DOHH2 (cell line): ENCODE data around the gene PDE8B.

Experiments used
- H3F3A ChIP-seq: fragments of 200-600 bp; sonication (generic), shearing (Covaris generic); 2 replicates; pipeline ENCODE4 v1.6.0; 2016; ENCODE audit warnings: antibody characterized with exemption, mild to moderate bottlenecking; ENCODE audit not compliant: control insufficient read depth, insufficient read depth
- H3K27ac ChIP-seq: fragments of 200-600 bp; sonication (generic); 2 replicates; pipeline ENCODE4 v1.5.1; 2014; ENCODE audit warnings: low read depth, mild to moderate bottlenecking, low read length, moderate library complexity
- H3K27me3 ChIP-seq: fragments of 200-600 bp; sonication (generic); 2 replicates; pipeline ENCODE4 v1.6.1; 2014; ENCODE audit warnings: mild to moderate bottlenecking, low read length, mixed read lengths; ENCODE audit not compliant: control insufficient read depth
- H3K36me3 ChIP-seq: fragments of 200-600 bp; sonication (generic); 2 replicates; pipeline ENCODE4 v1.6.1; 2014; ENCODE audit warnings: mild to moderate bottlenecking, low read length, moderate library complexity, mixed read lengths; ENCODE audit not compliant: control insufficient read depth
- H3K4me1 ChIP-seq: fragments of 200-600 bp; sonication (generic); 2 replicates; pipeline ENCODE4 v1.6.1; 2014; ENCODE audit warnings: mild to moderate bottlenecking, low read length, mixed read lengths; ENCODE audit not compliant: control insufficient read depth
- H3K4me2 ChIP-seq: fragments of 200-600 bp; sonication (generic); 2 replicates; pipeline ENCODE4 v1.6.0; 2014; ENCODE audit warnings: mild to moderate bottlenecking, low read length, moderate library complexity
- H3K4me3 ChIP-seq: fragments of 200-600 bp; sonication (generic); 2 replicates; pipeline ENCODE4 v1.5.1; 2014; ENCODE audit warnings: mild to moderate bottlenecking, low read length, mixed read lengths
- H3K79me2 ChIP-seq: fragments of 200-600 bp; sonication (generic); 2 replicates; pipeline ENCODE4 v1.6.1; 2014; ENCODE audit warnings: mild to moderate bottlenecking, low read length, mixed read lengths; ENCODE audit not compliant: control insufficient read depth
- H3K9me2 ChIP-seq: fragments of 200-600 bp; sonication (generic); replicated peaks from 2 replicates; pipeline ENCODE4 v1.6.1; 2014; ENCODE audit warnings: mild to moderate bottlenecking, low read length, mixed read lengths; ENCODE audit not compliant: control insufficient read depth
- H3K9me3 ChIP-seq: fragments of 200-600 bp; sonication (generic); 2 replicates; pipeline ENCODE4 v1.6.1; 2014; ENCODE audit warnings: antibody characterized with exemption, low read length, mixed read lengths; ENCODE audit not compliant: control insufficient read depth, insufficient read depth
- H4K20me1 ChIP-seq: fragments of 200-600 bp; sonication (generic); 2 replicates; pipeline ENCODE4 v1.6.0; 2014; ENCODE audit warnings: low read depth, mild to moderate bottlenecking, antibody characterized with exemption, low read length, moderate library complexity; ENCODE audit not compliant: control insufficient read depth, insufficient read depth
- EZH2phosphoT487 ChIP-seq: fragments of 200-600 bp; sonication (generic); IDR thresholded peaks from 2 replicates; pipeline ENCODE4 v1.6.1; 2017; ENCODE audit warnings: borderline replicate concordance, mild to moderate bottlenecking, antibody characterized with exemption, low read length, moderate library complexity, mixed read lengths
- TF ChIP-seq, protein P1 (sequence below): fragments of 200-600 bp; sonication (generic); IDR thresholded peaks from one replicate; pipeline ENCODE4 v1.5.1; 2014; ENCODE audit warnings: antibody characterized with exemption, mild to moderate bottlenecking, low read depth, low read length; ENCODE audit not compliant: poor library complexity, severe bottlenecking

Gene PDE8B

DNA sequence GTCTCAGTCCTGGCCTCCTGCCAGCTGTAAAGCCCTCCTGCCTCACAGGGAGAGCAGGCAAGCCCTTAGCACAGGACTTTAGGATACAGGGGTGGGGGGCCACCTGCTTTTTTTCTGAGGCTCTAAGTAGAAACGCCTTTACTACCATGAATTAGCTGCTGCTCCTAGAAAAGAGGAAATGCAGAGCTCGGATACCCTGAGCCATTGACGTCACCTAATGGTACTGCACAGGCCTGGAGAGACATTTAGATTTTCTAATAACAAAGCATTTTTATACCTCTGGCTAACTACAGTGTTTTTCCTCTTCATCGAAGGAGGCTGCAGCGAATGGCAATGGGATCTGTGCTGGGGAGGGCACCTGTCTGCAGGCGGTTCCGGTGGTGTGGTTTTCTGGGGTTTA is 144.6 kb downstream of the PDE8B start:
- no peaks in the 10 kb centered on the region for H3K9me3 ChIP-seq
- no peaks in the 10 kb centered on the region for H3K9me2 ChIP-seq
- H3K27me3 ChIP-seq, result no peaks in the 10 kb centered on the region
- H3K79me2 ChIP-seq, result no peaks in the 10 kb centered on the region
- H3K4me1 ChIP-seq, result no peaks in the 10 kb centered on the region
- no peaks in the 10 kb centered on the region for H3K36me3 ChIP-seq
- no peak overlapping the region for H3K4me2 ChIP-seq
- H3F3A ChIP-seq, result no peaks in the 10 kb centered on the region
- TF ChIP-seq, protein P1, sequence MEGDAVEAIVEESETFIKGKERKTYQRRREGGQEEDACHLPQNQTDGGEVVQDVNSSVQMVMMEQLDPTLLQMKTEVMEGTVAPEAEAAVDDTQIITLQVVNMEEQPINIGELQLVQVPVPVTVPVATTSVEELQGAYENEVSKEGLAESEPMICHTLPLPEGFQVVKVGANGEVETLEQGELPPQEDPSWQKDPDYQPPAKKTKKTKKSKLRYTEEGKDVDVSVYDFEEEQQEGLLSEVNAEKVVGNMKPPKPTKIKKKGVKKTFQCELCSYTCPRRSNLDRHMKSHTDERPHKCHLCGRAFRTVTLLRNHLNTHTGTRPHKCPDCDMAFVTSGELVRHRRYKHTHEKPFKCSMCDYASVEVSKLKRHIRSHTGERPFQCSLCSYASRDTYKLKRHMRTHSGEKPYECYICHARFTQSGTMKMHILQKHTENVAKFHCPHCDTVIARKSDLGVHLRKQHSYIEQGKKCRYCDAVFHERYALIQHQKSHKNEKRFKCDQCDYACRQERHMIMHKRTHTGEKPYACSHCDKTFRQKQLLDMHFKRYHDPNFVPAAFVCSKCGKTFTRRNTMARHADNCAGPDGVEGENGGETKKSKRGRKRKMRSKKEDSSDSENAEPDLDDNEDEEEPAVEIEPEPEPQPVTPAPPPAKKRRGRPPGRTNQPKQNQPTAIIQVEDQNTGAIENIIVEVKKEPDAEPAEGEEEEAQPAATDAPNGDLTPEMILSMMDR, result no peak
- TF ChIP-seq EZH2phosphoT487, result no peak
- no peak overlapping the region for H3K4me3 ChIP-seq
- no peak overlapping the region for H3K27ac ChIP-seq
- H4K20me1 ChIP-seq, result no peaks in the 10 kb centered on the region

DNA sequence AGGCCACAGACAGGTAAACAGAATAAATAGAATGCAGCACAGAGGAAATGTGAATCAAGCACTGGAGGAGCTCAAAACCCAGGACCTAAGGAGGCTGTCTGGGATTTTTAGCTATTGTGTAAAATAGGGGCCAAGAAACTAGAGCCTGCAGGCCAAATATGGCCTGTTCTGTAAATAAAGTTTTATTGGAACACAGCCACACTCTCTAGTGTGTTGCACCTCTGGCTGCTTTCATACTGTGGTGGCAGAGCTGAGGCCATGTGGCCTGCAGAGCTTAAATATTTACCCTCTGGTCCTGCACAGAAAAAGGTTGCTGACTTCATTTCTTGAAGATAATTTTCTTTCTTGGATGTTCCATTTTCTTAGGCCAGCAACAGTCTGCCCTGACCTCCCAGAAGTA is 145.3 kb downstream of the PDE8B start:
- Histone ChIP-seq H3F3A (no peaks in the 10 kb centered on the region), H4K20me1 (no peaks in the 10 kb centered on the region), H3K79me2 (no peaks in the 10 kb centered on the region), H3K4me2 (no peak overlapping the region), H3K36me3 (no peaks in the 10 kb centered on the region), H3K27me3 (no peaks in the 10 kb centered on the region), H3K4me1 (no peaks in the 10 kb centered on the region), H3K9me3 (no peaks in the 10 kb centered on the region), H3K4me3 (no peak overlapping the region), H3K9me2 (no peaks in the 10 kb centered on the region), H3K27ac (no peak overlapping the region)
- no peak for TF ChIP-seq EZH2phosphoT487

DNA sequence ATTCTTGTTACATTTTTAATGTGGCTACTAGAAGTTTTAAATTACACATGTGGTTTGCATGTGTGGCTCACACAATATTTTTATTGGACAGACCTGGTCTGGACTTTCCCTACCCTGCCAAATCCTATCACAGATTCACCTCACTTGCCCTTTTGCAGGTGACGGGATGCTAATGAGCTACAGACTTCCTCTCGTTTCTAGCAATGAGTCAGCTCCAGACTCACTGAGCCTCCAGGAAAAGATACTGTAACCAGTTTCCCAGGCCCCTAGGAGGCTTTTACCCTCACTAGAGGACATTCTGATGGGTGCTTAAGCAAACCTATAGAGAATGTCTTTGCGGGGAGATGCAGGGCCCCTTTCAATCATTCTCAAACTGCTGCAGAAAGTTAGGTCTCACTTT is 146.3 kb downstream of the PDE8B start:
- TF ChIP-seq EZH2phosphoT487, result no peak
- TF ChIP-seq, protein P1, result no peak
- no peaks in the 10 kb centered on the region for H3K4me1 ChIP-seq
- H3K36me3 ChIP-seq, result no peaks in the 10 kb centered on the region
- no peaks in the 10 kb centered on the region for H3K9me3 ChIP-seq
- no peak overlapping the region for H3K4me3 ChIP-seq
- H4K20me1 ChIP-seq, result no peaks in the 10 kb centered on the region
- H3F3A ChIP-seq, result no peaks in the 10 kb centered on the region
- H3K27me3 ChIP-seq, result no peaks in the 10 kb centered on the region
- no peak overlapping the region for H3K4me2 ChIP-seq
- H3K79me2 ChIP-seq, result no peaks in the 10 kb centered on the region
- no peaks in the 10 kb centered on the region for H3K9me2 ChIP-seq
- no peak overlapping the region for H3K27ac ChIP-seq

DNA sequence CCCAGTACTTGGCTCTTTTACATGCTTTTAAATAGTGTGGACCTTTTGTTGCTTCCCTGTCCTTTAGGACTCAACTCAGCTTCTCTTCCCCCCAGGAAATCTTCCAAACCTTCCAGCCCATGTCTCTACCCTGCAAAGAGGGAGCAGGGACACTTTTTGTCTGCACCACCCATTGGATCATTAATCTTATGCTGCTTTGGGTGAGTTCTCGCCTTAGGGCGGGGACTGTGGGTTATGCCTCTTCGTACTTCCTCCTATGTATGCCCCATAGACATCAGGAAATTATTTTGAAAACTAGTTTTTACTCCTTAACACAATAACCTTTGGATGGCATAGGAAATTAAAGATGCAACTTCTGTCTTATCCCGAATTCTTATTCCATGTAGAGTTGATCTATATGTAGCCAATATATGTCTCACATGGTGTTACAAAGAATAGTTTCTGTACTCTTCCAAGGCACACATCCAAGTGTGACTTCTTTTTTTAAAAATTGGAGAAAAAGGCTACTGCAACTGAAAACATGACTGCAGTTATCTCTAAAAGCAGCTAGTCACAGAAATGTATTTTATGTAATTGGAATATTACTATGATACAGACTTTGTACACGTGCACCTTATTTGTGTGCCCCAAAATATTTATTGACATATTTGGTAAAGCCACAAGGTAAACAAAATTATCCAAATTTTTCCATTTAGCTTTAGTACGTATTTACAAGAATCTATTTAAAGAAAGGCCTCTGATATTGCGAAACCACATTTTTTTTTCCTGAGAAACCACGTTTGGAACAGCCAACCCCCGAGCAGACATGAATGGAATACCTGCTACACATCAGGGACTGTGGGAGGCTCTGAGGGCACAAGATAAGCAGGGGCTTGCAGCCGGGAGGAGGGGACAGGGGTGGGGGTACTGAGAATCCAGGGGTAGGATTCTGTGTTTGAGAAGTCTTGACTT is 148.1 kb downstream of the PDE8B start:
- H3K4me3 ChIP-seq, result no peak overlapping the region
- H4K20me1 ChIP-seq, result no peaks in the 10 kb centered on the region
- H3K36me3 ChIP-seq, result no peaks in the 10 kb centered on the region
- H3K27me3 ChIP-seq, result no peaks in the 10 kb centered on the region
- TF ChIP-seq, protein P1, result no peak
- TF ChIP-seq EZH2phosphoT487, result no peak
- H3K9me2 ChIP-seq, result no peaks in the 10 kb centered on the region
- no peaks in the 10 kb centered on the region for H3K9me3 ChIP-seq
- H3K79me2 ChIP-seq, result no peaks in the 10 kb centered on the region
- H3K27ac ChIP-seq, result no peak overlapping the region
- H3K4me2 ChIP-seq, result no peak overlapping the region
- no peaks in the 10 kb centered on the region for H3K4me1 ChIP-seq
- H3F3A ChIP-seq, result no peaks in the 10 kb centered on the region
